Breast epithelium (tissue), 4 donors: ENCODE results near the gene PCDH9. TPM values are rescaled to one million over a fixed set of nuclear protein-coding genes. Genes with fewer than 3 reads are reported as not detected.

ENCODE experiments used
- DNase-seq, 2 donors: peaks; one replicate each; pipeline ENCODE4 v3.0.0-alpha.2; 2019; ENCODE audit warnings: low spot score in 2 of 2
- H3K27ac ChIP-seq, 2 donors: fragments of 200-600 bp; sonication (generic) in 1 of 2; one replicate each; pipeline ENCODE4 v1.5.1; 2016 to 2019; ENCODE audit warnings: mild to moderate bottlenecking in 1 of 2
- H3K27me3 ChIP-seq, 2 donors: fragments of 200-600 bp; sonication (generic) in 1 of 2; one replicate each; pipeline versions ENCODE4 v1.5.1 to v1.6.0; 2017 to 2019; ENCODE audit warnings: control low read depth in 1 of 2, mild to moderate bottlenecking in 1 of 2
- H3K36me3 ChIP-seq: fragments of 200-600 bp; one replicate; pipeline ENCODE4 v1.5.1; 2019
- H3K4me1 ChIP-seq, 2 donors: fragments of 200-600 bp; sonication (generic); one replicate each; pipeline ENCODE4 v1.5.1; 2016 to 2019; ENCODE audit warnings: control low read depth in 1 of 2
- H3K4me3 ChIP-seq, 3 donors: fragments of 200-600 bp; sonication (generic); 1 replicate in 2 of 3; 2 replicates in 1 of 3; pipeline ENCODE4 v1.5.1; 2016 to 2019; ENCODE audit warnings: mild to moderate bottlenecking in 3 of 3, moderate library complexity in 2 of 3
- H3K9me3 ChIP-seq, 2 donors: fragments of 200-600 bp; sonication (generic) in 1 of 2; one replicate each; pipeline ENCODE4 v1.5.1; 2016 to 2019; ENCODE audit warnings: control low read depth in 1 of 2
- POLR2A ChIP-seq: fragments of 450-650 bp; IDR thresholded peaks from one replicate; pipeline ENCODE4 v1.6.1; 2016; ENCODE audit warnings: antibody characterized with exemption, mild to moderate bottlenecking, moderate library complexity
- POLR2AphosphoS5 ChIP-seq, 3 donors: sonication (generic); formaldehyde crosslinking; IDR thresholded peaks; one replicate each; pipeline ENCODE4 v1.6.1; 2017; ENCODE audit warnings: antibody characterized with exemption in 3 of 3
- intact Hi-C: fragments of 100-400 bp; cut with DNase I; formaldehyde crosslinking; loops from one replicate; pipeline ENCODE4 v1.15.1; 2023; ENCODE audit warnings: low total_unique reads
- total RNA-seq, 3 donors: library from RNA; depleted of rRNA; stranded (reverse); fragments of >200 nt; gene quantifications; one replicate each; pipeline ENCODE4 v1.1.0, GENCODE V29; 2016
- TF ChIP-seq, protein P1 (sequence below), 3 donors: fragments of 450-650 bp; IDR thresholded peaks; one replicate each; pipeline ENCODE4 v1.5.1; 2016 to 2017; ENCODE audit warnings: antibody characterized with exemption in 3 of 3, mild to moderate bottlenecking in 3 of 3, moderate library complexity in 3 of 3

The PCDH9 gene
- total RNA-seq, 3 donors from 2014 or later, result 0.98 to 26.7 (median 3.7) TPM

DNA sequence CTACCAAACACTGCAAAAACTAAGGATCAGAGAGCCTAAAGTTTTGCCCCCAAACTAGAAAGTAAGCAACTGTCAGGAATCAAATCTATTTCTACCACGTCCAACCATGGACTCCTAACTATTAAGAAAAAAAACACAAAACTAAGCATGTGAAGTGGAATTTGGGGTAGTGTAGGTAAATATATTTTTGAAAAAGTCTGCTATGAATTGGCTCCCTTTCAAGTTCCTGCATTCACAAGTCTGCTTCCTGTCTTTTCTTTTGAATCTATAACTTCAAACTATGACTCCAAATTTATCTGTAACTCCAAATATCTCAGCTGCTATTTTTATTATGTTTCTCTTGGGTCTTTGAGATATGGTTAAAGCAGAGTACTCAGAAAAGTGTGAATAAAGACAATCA is 47.0 kb downstream of the PCDH9 start:
- Histone ChIP-seq H3K9me3 (no peaks in the 10 kb centered on the region), H3K27ac (no peak overlapping the region), H3K27me3 (no peaks in the 10 kb centered on the region), H3K4me3 (no peak overlapping the region), H3K36me3 (no peaks in the 10 kb centered on the region), H3K4me1 (no peaks in the 10 kb centered on the region)
- TF ChIP-seq, protein P1, sequence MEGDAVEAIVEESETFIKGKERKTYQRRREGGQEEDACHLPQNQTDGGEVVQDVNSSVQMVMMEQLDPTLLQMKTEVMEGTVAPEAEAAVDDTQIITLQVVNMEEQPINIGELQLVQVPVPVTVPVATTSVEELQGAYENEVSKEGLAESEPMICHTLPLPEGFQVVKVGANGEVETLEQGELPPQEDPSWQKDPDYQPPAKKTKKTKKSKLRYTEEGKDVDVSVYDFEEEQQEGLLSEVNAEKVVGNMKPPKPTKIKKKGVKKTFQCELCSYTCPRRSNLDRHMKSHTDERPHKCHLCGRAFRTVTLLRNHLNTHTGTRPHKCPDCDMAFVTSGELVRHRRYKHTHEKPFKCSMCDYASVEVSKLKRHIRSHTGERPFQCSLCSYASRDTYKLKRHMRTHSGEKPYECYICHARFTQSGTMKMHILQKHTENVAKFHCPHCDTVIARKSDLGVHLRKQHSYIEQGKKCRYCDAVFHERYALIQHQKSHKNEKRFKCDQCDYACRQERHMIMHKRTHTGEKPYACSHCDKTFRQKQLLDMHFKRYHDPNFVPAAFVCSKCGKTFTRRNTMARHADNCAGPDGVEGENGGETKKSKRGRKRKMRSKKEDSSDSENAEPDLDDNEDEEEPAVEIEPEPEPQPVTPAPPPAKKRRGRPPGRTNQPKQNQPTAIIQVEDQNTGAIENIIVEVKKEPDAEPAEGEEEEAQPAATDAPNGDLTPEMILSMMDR (IDR thresholded peaks at IDR 0.05), result no peak
- TF ChIP-seq POLR2A (no peak), POLR2AphosphoS5 (IDR thresholded peaks at IDR 0.05) (no peak)
- intact Hi-C loops, result no loop called here
- no peak for DNase-seq

DNA sequence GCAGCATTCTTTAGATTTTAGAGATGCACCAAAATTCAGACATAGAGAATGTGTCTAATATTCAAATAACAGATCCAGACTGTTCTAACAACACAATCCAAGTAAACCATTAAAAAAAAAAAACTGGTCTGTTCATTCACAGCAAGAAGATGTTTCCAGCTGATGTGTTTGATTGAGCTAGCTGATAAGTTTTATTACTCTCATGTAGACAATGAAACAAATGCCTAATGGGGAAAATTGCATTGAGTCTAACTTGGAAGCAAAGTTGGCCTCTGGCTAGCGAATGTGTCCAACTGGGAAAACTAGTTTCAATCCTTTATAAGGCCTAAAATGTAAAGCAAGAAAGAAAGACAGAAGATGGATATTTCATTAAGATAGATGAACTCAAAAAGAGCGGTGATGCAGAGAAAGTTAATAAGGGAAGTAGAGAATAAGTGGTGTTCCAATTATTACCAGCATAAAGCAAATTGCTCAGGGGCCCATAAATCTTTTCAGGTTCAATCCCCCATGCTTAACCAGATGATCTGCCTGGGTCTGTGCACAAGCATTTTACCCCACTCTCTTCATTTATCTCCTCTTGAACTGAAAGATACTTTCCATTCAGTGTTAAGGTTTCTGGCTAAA is 54.2 kb downstream of the PCDH9 start:
- H3K36me3 ChIP-seq, result no peaks in the 10 kb centered on the region
- H3K27me3 ChIP-seq, result no peaks in the 10 kb centered on the region
- no peaks in the 10 kb centered on the region for H3K9me3 ChIP-seq
- TF ChIP-seq POLR2AphosphoS5 (IDR thresholded peaks at IDR 0.05) (no peak), POLR2A (no peak)
- TF ChIP-seq, protein P1 (IDR thresholded peaks at IDR 0.05), result no peak
- H3K27ac ChIP-seq, result no peak overlapping the region
- no peak overlapping the region for H3K4me3 ChIP-seq
- DNase-seq, result no peak
- intact Hi-C loops, result no loop called here
- H3K4me1 ChIP-seq, result no peaks in the 10 kb centered on the region

DNA sequence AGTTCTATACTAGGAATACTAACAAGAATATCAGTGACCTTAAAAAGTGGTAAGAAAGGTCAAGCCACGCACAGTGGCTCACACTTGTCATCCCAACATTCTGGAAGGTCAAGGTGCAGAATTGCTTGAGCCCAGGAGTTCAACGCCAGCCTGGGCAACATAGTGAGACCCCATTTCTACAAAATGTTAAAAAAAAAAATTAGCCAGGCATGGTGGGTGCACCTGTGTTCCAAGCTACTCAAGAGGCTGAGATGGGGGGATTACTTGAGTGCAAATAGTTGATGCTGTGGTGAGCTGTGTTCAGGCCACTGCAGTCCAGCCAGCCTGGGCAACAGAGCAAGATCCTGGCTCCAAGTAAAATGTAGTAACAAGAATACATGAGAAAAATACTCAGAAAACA is 61.8 kb downstream of the PCDH9 start:
- intact Hi-C loops, result no loop called here
- H3K9me3 ChIP-seq, result no peaks in the 10 kb centered on the region
- no peaks in the 10 kb centered on the region for H3K4me1 ChIP-seq
- no peak overlapping the region for H3K27ac ChIP-seq
- no peaks in the 10 kb centered on the region for H3K36me3 ChIP-seq
- TF ChIP-seq, protein P1 (IDR thresholded peaks at IDR 0.05), result no peak
- TF ChIP-seq POLR2A, result no peak
- TF ChIP-seq POLR2AphosphoS5 (IDR thresholded peaks at IDR 0.05), result no peak
- H3K4me3 ChIP-seq, result no peak overlapping the region
- no peaks in the 10 kb centered on the region for H3K27me3 ChIP-seq
- DNase-seq, result no peak

DNA sequence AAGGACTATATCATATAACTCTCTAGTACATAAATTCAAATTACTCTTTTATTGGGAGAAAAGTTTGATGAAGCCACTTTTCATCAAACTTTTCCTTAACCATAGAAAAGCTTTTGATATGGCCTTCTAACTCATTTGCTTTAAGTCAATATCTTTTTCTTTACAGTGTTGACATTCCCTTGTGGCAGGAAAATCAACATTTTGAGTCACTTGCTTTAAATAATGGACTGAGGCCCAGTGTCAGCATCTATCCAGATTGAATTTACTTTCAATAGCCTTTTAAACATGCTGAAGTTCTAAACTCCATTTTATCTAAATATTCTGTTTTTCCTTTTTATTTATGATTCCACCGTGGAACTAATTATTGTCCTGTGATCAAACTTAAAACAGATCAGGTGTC is 62.7 kb downstream of the PCDH9 start:
- no peak for DNase-seq
- Histone ChIP-seq H3K27ac (no peak overlapping the region), H3K4me1 (no peaks in the 10 kb centered on the region), H3K4me3 (no peak overlapping the region), H3K27me3 (no peaks in the 10 kb centered on the region), H3K36me3 (no peaks in the 10 kb centered on the region), H3K9me3 (no peaks in the 10 kb centered on the region)
- no peak for TF ChIP-seq POLR2A
- no peak for TF ChIP-seq POLR2AphosphoS5 (IDR thresholded peaks at IDR 0.05)
- TF ChIP-seq, protein P1 (IDR thresholded peaks at IDR 0.05), result no peak
- intact Hi-C loops, result no loop called here

DNA sequence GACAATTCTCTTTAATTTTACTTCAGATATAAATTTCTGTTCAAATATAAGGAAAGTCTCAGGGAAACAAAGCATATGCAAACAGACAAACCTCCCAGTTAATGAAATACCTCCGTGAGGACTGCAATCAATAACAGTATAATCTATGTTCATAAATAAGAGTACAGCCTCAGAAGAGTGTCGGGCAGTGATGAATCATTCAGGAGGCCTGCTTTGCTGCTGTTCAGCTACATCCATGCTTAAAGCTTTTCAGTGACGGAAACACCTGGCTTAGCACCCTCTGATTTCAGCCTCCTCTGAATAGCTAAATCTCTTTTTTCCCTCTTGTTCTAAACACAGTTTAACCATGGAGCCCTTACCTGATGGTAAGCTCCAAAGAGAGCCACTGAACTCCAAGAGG is 69.0 kb downstream of the PCDH9 start:
- Histone ChIP-seq H3K27ac (no peak overlapping the region), H3K27me3 (no peaks in the 10 kb centered on the region)

More for the DNA sequence above, 69.0 kb downstream of the PCDH9 start:
- Histone ChIP-seq H3K9me3 (no peaks in the 10 kb centered on the region), H3K4me3 (no peak overlapping the region), H3K4me1 (no peaks in the 10 kb centered on the region), H3K36me3 (no peaks in the 10 kb centered on the region)
- no peak for DNase-seq
- TF ChIP-seq POLR2A (no peak), POLR2AphosphoS5 (IDR thresholded peaks at IDR 0.05) (no peak)
- TF ChIP-seq, protein P1 (IDR thresholded peaks at IDR 0.05), result no peak
- intact Hi-C loops, result no loop called here
